HEK293 (cell line): ENCODE data around the gene RPS19BP1.

ENCODE experiments used
- CTCF ChIA-PET: fragments of 350-600 bp; formaldehyde crosslinking; extraction: SDS; loops from one replicate; lab custom pipeline; 2021; ENCODE audit warnings: antibody characterized with exemption; lab: Yijun Ruan, JAX
- POLR2A ChIA-PET: fragments of 300-600 bp; formaldehyde crosslinking; extraction: SDS; loops from one replicate; lab custom pipeline; 2020; ENCODE audit warnings: antibody characterized with exemption, inconsistent platforms; lab: Yijun Ruan, JAX
- H3K27ac ChIP-seq: fragments of 200-500 bp; sonication (Bioruptor generic); 2 replicates; pipeline ENCODE4 v1.5.1; 2014; ENCODE audit warnings: low read depth, low read length, control low read depth, inconsistent platforms; ENCODE audit errors: extremely low read depth
- H3K36me3 ChIP-seq, 2 experiments: fragments of 200-500 bp in 1 of 2; sonication (Bioruptor generic) in 1 of 2; 1 replicate in 1 of 2; 2 replicates in 1 of 2; pipeline ENCODE4 v1.5.1; 2014 to 2017; ENCODE audit warnings: inconsistent platforms in 2 of 2, low read length in 2 of 2; ENCODE audit not compliant: control insufficient read depth in 2 of 2, insufficient read depth in 1 of 2
- H3K4me1 ChIP-seq: fragments of 200-500 bp; sonication (Bioruptor generic); 2 replicates; pipeline ENCODE4 v1.5.1; 2014; ENCODE audit warnings: mild to moderate bottlenecking, low read length, inconsistent platforms; ENCODE audit not compliant: control insufficient read depth, insufficient read depth
- H3K4me3 ChIP-seq: 2 replicates; pipeline ENCODE4 v1.5.1; 2011; ENCODE audit warnings: low read depth, mild to moderate bottlenecking, control low read depth, low read length, moderate library complexity
- H3K9me3 ChIP-seq: fragments of 200-500 bp; sonication (Bioruptor generic); 2 replicates; pipeline ENCODE4 v1.5.1; 2014; ENCODE audit warnings: low read depth, low read length, inconsistent platforms; ENCODE audit not compliant: control insufficient read depth, insufficient read depth
- BCL11B ChIP-seq: fragments of 450-650 bp; formaldehyde crosslinking; IDR thresholded peaks from 2 replicates; pipeline ENCODE4 v1.5.1; 2016; ENCODE audit warnings: low read depth, missing biosample characterization, missing genetic modification characterization
- GLIS2 ChIP-seq: fragments of 450-650 bp; formaldehyde crosslinking; IDR thresholded peaks from 2 replicates; pipeline ENCODE4 v1.5.1; 2016; ENCODE audit warnings: missing biosample characterization, missing genetic modification characterization
- KLF16 ChIP-seq: fragments of 450-650 bp; formaldehyde crosslinking; IDR thresholded peaks from 2 replicates; pipeline ENCODE4 v1.5.1; 2017; ENCODE audit warnings: missing biosample characterization, missing genetic modification characterization
- KLF8 ChIP-seq: fragments of 450-650 bp; formaldehyde crosslinking; IDR thresholded peaks from 2 replicates; pipeline ENCODE4 v1.5.1; 2016; ENCODE audit warnings: missing biosample characterization, missing genetic modification characterization
- PRDM1 ChIP-seq: fragments of 450-650 bp; formaldehyde crosslinking; IDR thresholded peaks from 2 replicates; pipeline ENCODE4; 2016; ENCODE audit warnings: missing biosample characterization, missing genetic modification characterization
- SETDB1 ChIP-seq: IDR thresholded peaks from one replicate; pipeline ENCODE4 v1.6.1; 2017; ENCODE audit warnings: mild to moderate bottlenecking, low read length, moderate library complexity, mixed read lengths; ENCODE audit not compliant: insufficient read length
- YY1 ChIP-seq: fragments of 450-650 bp; formaldehyde crosslinking; IDR thresholded peaks from 2 replicates; pipeline ENCODE4 v1.5.1; 2018; ENCODE audit warnings: missing biosample characterization, missing genetic modification characterization
- ZBTB10 ChIP-seq: fragments of 450-650 bp; formaldehyde crosslinking; IDR thresholded peaks from 2 replicates; pipeline ENCODE4 v1.5.1; 2016; ENCODE audit warnings: missing biosample characterization, missing genetic modification characterization
- ZBTB17 ChIP-seq: fragments of 450-650 bp; formaldehyde crosslinking; IDR thresholded peaks from 2 replicates; pipeline ENCODE4 v1.5.1; 2016; ENCODE audit warnings: missing biosample characterization, missing genetic modification characterization
- ZBTB48 ChIP-seq: fragments of 450-650 bp; formaldehyde crosslinking; IDR thresholded peaks from 2 replicates; pipeline ENCODE4 v1.5.1; 2016; ENCODE audit warnings: missing biosample characterization, missing genetic modification characterization
- ZNF121 ChIP-seq: fragments of 450-650 bp; formaldehyde crosslinking; IDR thresholded peaks from 2 replicates; pipeline ENCODE4 v1.5.1; 2016; ENCODE audit warnings: missing biosample characterization, missing genetic modification characterization
- ZNF132 ChIP-seq: fragments of 450-650 bp; formaldehyde crosslinking; IDR thresholded peaks from 2 replicates; pipeline ENCODE4 v1.5.1; 2017; ENCODE audit warnings: missing biosample characterization, missing genetic modification characterization, borderline replicate concordance
- ZNF175 ChIP-seq: fragments of 450-650 bp; formaldehyde crosslinking; IDR thresholded peaks from 2 replicates; pipeline ENCODE4 v1.5.1; 2016; ENCODE audit warnings: missing biosample characterization, missing genetic modification characterization
- ZNF184 ChIP-seq: fragments of 450-650 bp; IDR thresholded peaks from 2 replicates; pipeline ENCODE4 v1.5.1; 2018; ENCODE audit warnings: missing biosample characterization, mild to moderate bottlenecking, missing genetic modification characterization
- ZNF292 ChIP-seq: fragments of 450-650 bp; formaldehyde crosslinking; IDR thresholded peaks from 2 replicates; pipeline ENCODE4 v1.5.1; 2016; ENCODE audit warnings: low read depth, missing biosample characterization, missing genetic modification characterization, borderline replicate concordance
- ZNF341 ChIP-seq: fragments of 450-650 bp; formaldehyde crosslinking; IDR thresholded peaks from 2 replicates; pipeline ENCODE4; 2016; ENCODE audit warnings: low read depth, missing biosample characterization, missing genetic modification characterization
- ZNF548 ChIP-seq: fragments of 450-650 bp; formaldehyde crosslinking; IDR thresholded peaks from 2 replicates; pipeline ENCODE4 v1.5.1; 2016; ENCODE audit warnings: missing biosample characterization, missing genetic modification characterization
- ZNF560 ChIP-seq: fragments of 450-650 bp; formaldehyde crosslinking; IDR thresholded peaks from 2 replicates; pipeline ENCODE4 v1.5.1; 2017; ENCODE audit warnings: missing biosample characterization, missing genetic modification characterization, borderline replicate concordance
- ZNF561 ChIP-seq: fragments of 450-650 bp; IDR thresholded peaks from 2 replicates; pipeline ENCODE4 v1.5.1; 2018; ENCODE audit warnings: missing biosample characterization, missing genetic modification characterization, borderline replicate concordance
- ZNF624 ChIP-seq: fragments of 450-650 bp; formaldehyde crosslinking; IDR thresholded peaks from 2 replicates; pipeline ENCODE4 v1.5.1; 2017; ENCODE audit warnings: missing biosample characterization, missing genetic modification characterization
- ZNF785 ChIP-seq: fragments of 450-650 bp; formaldehyde crosslinking; IDR thresholded peaks from 2 replicates; pipeline ENCODE4 v1.5.1; 2016; ENCODE audit warnings: missing biosample characterization, missing genetic modification characterization
- ZNF830 ChIP-seq: fragments of 450-650 bp; IDR thresholded peaks from 2 replicates; pipeline ENCODE4 v1.5.0; 2018; ENCODE audit warnings: missing biosample characterization, missing genetic modification characterization, low read depth, mild to moderate bottlenecking, moderate library complexity
- ZNF837 ChIP-seq: fragments of 450-650 bp; formaldehyde crosslinking; IDR thresholded peaks from 2 replicates; pipeline ENCODE4 v1.5.1; 2016; ENCODE audit warnings: missing biosample characterization, missing genetic modification characterization
- ZSCAN30 ChIP-seq: fragments of 450-650 bp; IDR thresholded peaks from 2 replicates; pipeline ENCODE4 v1.5.1; 2018; ENCODE audit warnings: missing biosample characterization, mild to moderate bottlenecking, missing genetic modification characterization, moderate library complexity
- TF ChIP-seq, protein P1 (sequence below): fragments of 450-650 bp; formaldehyde crosslinking; IDR thresholded peaks from 2 replicates; pipeline ENCODE4 v1.5.1; 2017; ENCODE audit warnings: missing biosample characterization, missing genetic modification characterization
- TF ChIP-seq, protein P2 (sequence below): fragments of 450-650 bp; formaldehyde crosslinking; IDR thresholded peaks from 2 replicates; pipeline ENCODE4 v1.5.1; 2016; ENCODE audit warnings: missing biosample characterization, missing genetic modification characterization

Gene RPS19BP1

DNA sequence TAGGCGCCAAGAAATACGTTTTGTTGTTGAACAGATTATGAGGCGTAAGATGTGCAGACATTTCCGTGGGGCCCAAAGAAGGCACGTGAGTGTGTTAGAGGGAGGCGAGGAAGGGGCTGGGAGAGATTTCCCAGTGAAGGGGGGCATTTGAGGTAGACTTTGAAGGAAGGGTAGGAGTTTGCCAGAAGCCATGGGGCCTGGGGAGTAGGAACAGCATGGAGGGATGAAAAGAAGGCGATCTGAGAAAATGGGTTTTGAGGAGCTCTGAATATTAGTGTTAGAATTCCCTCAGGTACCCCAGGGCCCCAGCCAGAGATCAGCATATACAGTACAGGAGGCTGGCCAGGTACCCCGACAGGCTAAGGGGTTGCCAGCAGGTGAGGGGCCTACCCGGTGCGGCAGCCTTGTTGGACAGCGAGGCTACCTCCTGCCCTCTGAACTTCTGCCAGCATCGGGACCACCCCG is 30.9 kb downstream of the RPS19BP1 start (continued):
- peak; percentile 40; the same call in 1 of the 2 replicates for TF ChIP-seq ZBTB10
- no peak for TF ChIP-seq ZNF292
- no peak for TF ChIP-seq ZNF561 (tag by site-specific recombination)
- no peak for TF ChIP-seq SETDB1

GRCh38 chr22:39500101-39500500 is 32.4 kb downstream of the RPS19BP1 start:
- Histone ChIP-seq H3K36me3 (peaks cover 9 to 17% of the 10 kb centered on the region in 2 experiments; a peak in 2 of 3 replicates), H3K4me3 (no peak overlapping the region), H3K9me3 (no peaks in the 10 kb centered on the region), H3K4me1 (peaks cover 12% of the 10 kb centered on the region), H3K27ac (no peak overlapping the region)
- CTCF ChIA-PET = interaction anchor here (1.8 to 4.4 kb wide), 3 partner anchors 14 to 34 kb away, joined by 4 to 31 read pairs (median 12); no protein-coding TSS in a partner anchor
- TF ChIP-seq, protein P1, sequence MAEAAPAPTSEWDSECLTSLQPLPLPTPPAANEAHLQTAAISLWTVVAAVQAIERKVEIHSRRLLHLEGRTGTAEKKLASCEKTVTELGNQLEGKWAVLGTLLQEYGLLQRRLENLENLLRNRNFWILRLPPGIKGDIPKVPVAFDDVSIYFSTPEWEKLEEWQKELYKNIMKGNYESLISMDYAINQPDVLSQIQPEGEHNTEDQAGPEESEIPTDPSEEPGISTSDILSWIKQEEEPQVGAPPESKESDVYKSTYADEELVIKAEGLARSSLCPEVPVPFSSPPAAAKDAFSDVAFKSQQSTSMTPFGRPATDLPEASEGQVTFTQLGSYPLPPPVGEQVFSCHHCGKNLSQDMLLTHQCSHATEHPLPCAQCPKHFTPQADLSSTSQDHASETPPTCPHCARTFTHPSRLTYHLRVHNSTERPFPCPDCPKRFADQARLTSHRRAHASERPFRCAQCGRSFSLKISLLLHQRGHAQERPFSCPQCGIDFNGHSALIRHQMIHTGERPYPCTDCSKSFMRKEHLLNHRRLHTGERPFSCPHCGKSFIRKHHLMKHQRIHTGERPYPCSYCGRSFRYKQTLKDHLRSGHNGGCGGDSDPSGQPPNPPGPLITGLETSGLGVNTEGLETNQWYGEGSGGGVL = no peak
- TF ChIP-seq GLIS2 (tag by site-specific recombination) (no peak), ZNF548 (tag by site-specific recombination) (no peak), KLF8 (no peak), BCL11B (tag by site-specific recombination) (no peak), ZNF830 (no peak), ZNF560 (tag by site-specific recombination) (no peak), YY1 (tag by site-specific recombination) (no peak), ZNF184 (tag by site-specific recombination) (no peak), ZNF132 (tag by site-specific recombination) (no peak), ZNF175 (tag by site-specific recombination) (no peak), ZNF785 (tag by site-specific recombination) (no peak), ZSCAN30 (tag by site-specific recombination) (no peak)
- POLR2A ChIA-PET = interaction anchor here (5.8 kb wide), 1 partner anchor 20 kb away, joined by 117 read pairs; the partner anchor contains the start of gene ATF4

GRCh38 chr22:39498802-39499201 is 33.7 kb downstream of the RPS19BP1 start:
- Histone ChIP-seq H3K4me3 (no peak overlapping the region), H3K4me1 (peaks cover 12% of the 10 kb centered on the region), H3K9me3 (no peaks in the 10 kb centered on the region), H3K36me3 (peaks cover 0 to 4% of the 10 kb centered on the region in 2 experiments; a peak in 1 of 3 replicates), H3K27ac (no peak overlapping the region)
- TF ChIP-seq PRDM1 = peak; percentile 88
- TF ChIP-seq ZBTB17 = peak; percentile 22; the same call in 1 of the 2 replicates
- TF ChIP-seq, protein P1 = peak; percentile 47; the same call in 1 of the 2 replicates
- TF ChIP-seq, protein P2, sequence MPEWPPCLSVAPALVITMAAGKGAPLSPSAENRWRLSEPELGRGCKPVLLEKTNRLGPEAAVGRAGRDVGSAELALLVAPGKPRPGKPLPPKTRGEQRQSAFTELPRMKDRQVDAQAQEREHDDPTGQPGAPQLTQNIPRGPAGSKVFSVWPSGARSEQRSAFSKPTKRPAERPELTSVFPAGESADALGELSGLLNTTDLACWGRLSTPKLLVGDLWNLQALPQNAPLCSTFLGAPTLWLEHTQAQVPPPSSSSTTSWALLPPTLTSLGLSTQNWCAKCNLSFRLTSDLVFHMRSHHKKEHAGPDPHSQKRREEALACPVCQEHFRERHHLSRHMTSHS (tag by site-specific recombination) = no peak
- no peak for TF ChIP-seq KLF16
- TF ChIP-seq ZNF121 = peak; percentile 49; the same call in 1 of the 2 replicates
- TF ChIP-seq ZBTB48 (tag by site-specific recombination) = peak; percentile 78
- TF ChIP-seq ZNF624 (tag by site-specific recombination) = no peak
- no peak for TF ChIP-seq ZNF837 (tag by site-specific recombination)
- 0 out of 2 replicates have a peak, but pooled peaks have one; percentile 40 for TF ChIP-seq ZNF341 (tag by site-specific recombination)
- ChIA-PET CTCF (interaction anchor here (0.6 to 10.7 kb wide), 5 partner anchors 8 to 326 kb away, joined by 3 to 380 read pairs (median 5); partner anchors contain the start of gene RPS19BP1), POLR2A (interaction anchor here (0.9 to 2.4 kb wide), 2 partner anchors 22 to 25 kb away, joined by 3 to 13 read pairs; partner anchors contain the start of gene ATF4)
